Esophagus squamous epithelium (tissue), 4 donors: ENCODE measurements around the gene FSHB.

ENCODE experiments used
- POLR2A ChIP-seq, 4 donors: fragments of 450-650 bp; IDR thresholded peaks; one replicate each; pipeline ENCODE4 v1.6.1; 2017; ENCODE audit warnings: antibody characterized with exemption in 4 of 4, mild to moderate bottlenecking in 4 of 4, moderate library complexity in 3 of 4
- TF ChIP-seq, protein P1 (sequence below), 6 experiments: fragments of 450-650 bp in 4 of 6; fragments of 200-600 bp in 2 of 6; sonication (generic) in 2 of 6; IDR thresholded peaks; one replicate each; pipeline ENCODE4 v1.5.1; 2016 to 2019; ENCODE audit warnings: antibody characterized with exemption in 6 of 6, mild to moderate bottlenecking in 4 of 6, moderate library complexity in 4 of 6

DNA sequence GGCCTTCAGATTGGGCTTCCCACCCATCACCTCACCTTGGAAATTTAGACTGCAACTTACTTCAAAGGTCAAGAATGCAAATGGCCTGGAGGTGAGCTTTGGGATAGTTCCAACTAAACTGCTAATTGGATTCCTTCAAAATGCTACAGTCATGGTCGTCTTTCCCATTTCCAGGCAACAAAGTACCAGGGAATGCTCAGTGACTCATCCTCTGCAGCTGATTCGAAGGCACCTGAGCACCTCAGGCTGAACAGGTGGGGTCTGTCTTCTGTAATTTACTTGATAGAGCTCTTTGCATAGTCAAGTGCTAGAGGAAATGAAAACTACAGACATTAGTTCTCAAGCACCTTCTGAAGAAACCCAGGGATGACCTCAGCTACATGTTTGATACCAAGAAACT lies 20.5 kb upstream of the FSHB start:
- TF ChIP-seq, protein P1, sequence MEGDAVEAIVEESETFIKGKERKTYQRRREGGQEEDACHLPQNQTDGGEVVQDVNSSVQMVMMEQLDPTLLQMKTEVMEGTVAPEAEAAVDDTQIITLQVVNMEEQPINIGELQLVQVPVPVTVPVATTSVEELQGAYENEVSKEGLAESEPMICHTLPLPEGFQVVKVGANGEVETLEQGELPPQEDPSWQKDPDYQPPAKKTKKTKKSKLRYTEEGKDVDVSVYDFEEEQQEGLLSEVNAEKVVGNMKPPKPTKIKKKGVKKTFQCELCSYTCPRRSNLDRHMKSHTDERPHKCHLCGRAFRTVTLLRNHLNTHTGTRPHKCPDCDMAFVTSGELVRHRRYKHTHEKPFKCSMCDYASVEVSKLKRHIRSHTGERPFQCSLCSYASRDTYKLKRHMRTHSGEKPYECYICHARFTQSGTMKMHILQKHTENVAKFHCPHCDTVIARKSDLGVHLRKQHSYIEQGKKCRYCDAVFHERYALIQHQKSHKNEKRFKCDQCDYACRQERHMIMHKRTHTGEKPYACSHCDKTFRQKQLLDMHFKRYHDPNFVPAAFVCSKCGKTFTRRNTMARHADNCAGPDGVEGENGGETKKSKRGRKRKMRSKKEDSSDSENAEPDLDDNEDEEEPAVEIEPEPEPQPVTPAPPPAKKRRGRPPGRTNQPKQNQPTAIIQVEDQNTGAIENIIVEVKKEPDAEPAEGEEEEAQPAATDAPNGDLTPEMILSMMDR (IDR thresholded peaks at IDR 0.05), result no peak
- TF ChIP-seq POLR2A (IDR thresholded peaks at IDR 0.05), result no peak
